DOHH2 (cell line): ENCODE measurements around the gene SHC3.

Experiments used
- H3F3A ChIP-seq: fragments of 200-600 bp; sonication (generic), shearing (Covaris generic); 2 replicates; pipeline ENCODE4 v1.6.0; 2016; ENCODE audit warnings: antibody characterized with exemption, mild to moderate bottlenecking; ENCODE audit not compliant: control insufficient read depth, insufficient read depth
- H3K27ac ChIP-seq: fragments of 200-600 bp; sonication (generic); 2 replicates; pipeline ENCODE4 v1.5.1; 2014; ENCODE audit warnings: low read depth, mild to moderate bottlenecking, low read length, moderate library complexity
- H3K27me3 ChIP-seq: fragments of 200-600 bp; sonication (generic); 2 replicates; pipeline ENCODE4 v1.6.1; 2014; ENCODE audit warnings: mild to moderate bottlenecking, low read length, mixed read lengths; ENCODE audit not compliant: control insufficient read depth
- H3K36me3 ChIP-seq: fragments of 200-600 bp; sonication (generic); 2 replicates; pipeline ENCODE4 v1.6.1; 2014; ENCODE audit warnings: mild to moderate bottlenecking, low read length, moderate library complexity, mixed read lengths; ENCODE audit not compliant: control insufficient read depth
- H3K4me1 ChIP-seq: fragments of 200-600 bp; sonication (generic); 2 replicates; pipeline ENCODE4 v1.6.1; 2014; ENCODE audit warnings: mild to moderate bottlenecking, low read length, mixed read lengths; ENCODE audit not compliant: control insufficient read depth
- H3K4me2 ChIP-seq: fragments of 200-600 bp; sonication (generic); 2 replicates; pipeline ENCODE4 v1.6.0; 2014; ENCODE audit warnings: mild to moderate bottlenecking, low read length, moderate library complexity
- H3K4me3 ChIP-seq: fragments of 200-600 bp; sonication (generic); 2 replicates; pipeline ENCODE4 v1.5.1; 2014; ENCODE audit warnings: mild to moderate bottlenecking, low read length, mixed read lengths
- H3K79me2 ChIP-seq: fragments of 200-600 bp; sonication (generic); 2 replicates; pipeline ENCODE4 v1.6.1; 2014; ENCODE audit warnings: mild to moderate bottlenecking, low read length, mixed read lengths; ENCODE audit not compliant: control insufficient read depth
- H3K9me2 ChIP-seq: fragments of 200-600 bp; sonication (generic); replicated peaks from 2 replicates; pipeline ENCODE4 v1.6.1; 2014; ENCODE audit warnings: mild to moderate bottlenecking, low read length, mixed read lengths; ENCODE audit not compliant: control insufficient read depth
- H3K9me3 ChIP-seq: fragments of 200-600 bp; sonication (generic); 2 replicates; pipeline ENCODE4 v1.6.1; 2014; ENCODE audit warnings: antibody characterized with exemption, low read length, mixed read lengths; ENCODE audit not compliant: control insufficient read depth, insufficient read depth
- H4K20me1 ChIP-seq: fragments of 200-600 bp; sonication (generic); 2 replicates; pipeline ENCODE4 v1.6.0; 2014; ENCODE audit warnings: low read depth, mild to moderate bottlenecking, antibody characterized with exemption, low read length, moderate library complexity; ENCODE audit not compliant: control insufficient read depth, insufficient read depth
- CTCF ChIP-seq: fragments of 200-600 bp; sonication (generic); IDR thresholded peaks from one replicate; pipeline ENCODE4 v1.5.1; 2014; ENCODE audit warnings: antibody characterized with exemption, mild to moderate bottlenecking, low read depth, low read length; ENCODE audit not compliant: poor library complexity, severe bottlenecking
- EZH2phosphoT487 ChIP-seq: fragments of 200-600 bp; sonication (generic); IDR thresholded peaks from 2 replicates; pipeline ENCODE4 v1.6.1; 2017; ENCODE audit warnings: borderline replicate concordance, mild to moderate bottlenecking, antibody characterized with exemption, low read length, moderate library complexity, mixed read lengths

The SHC3 gene

DNA sequence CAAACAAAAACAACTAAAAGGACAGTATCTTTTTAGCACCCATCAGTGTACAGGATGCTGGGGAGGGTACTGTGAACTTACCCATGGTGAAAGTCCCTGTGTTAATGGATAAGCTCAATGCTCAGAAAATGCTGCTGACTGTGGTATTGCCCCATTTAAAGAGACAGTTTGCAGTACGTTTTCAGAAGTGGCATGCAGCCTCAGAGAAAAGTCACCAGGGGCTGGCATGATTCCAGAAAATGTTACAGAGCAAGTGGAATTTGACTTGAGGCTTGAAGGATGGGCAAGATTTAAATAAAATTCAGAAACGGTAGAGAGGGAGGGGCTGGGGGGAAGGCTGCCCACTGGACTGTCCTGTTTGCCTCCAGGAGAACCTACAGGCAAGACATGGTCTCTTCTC, 180.1 kb downstream of the SHC3 start:
- Histone ChIP-seq H3K4me3 (no peak overlapping the region), H3F3A (no peaks in the 10 kb centered on the region), H3K36me3 (no peaks in the 10 kb centered on the region), H3K4me1 (no peaks in the 10 kb centered on the region), H4K20me1 (no peaks in the 10 kb centered on the region), H3K27ac (no peak overlapping the region), H3K9me2 (no peaks in the 10 kb centered on the region), H3K27me3 (no peaks in the 10 kb centered on the region), H3K79me2 (no peaks in the 10 kb centered on the region), H3K4me2 (no peak overlapping the region), H3K9me3 (no peaks in the 10 kb centered on the region)
- no peak for TF ChIP-seq CTCF
- TF ChIP-seq EZH2phosphoT487, result no peak

DNA sequence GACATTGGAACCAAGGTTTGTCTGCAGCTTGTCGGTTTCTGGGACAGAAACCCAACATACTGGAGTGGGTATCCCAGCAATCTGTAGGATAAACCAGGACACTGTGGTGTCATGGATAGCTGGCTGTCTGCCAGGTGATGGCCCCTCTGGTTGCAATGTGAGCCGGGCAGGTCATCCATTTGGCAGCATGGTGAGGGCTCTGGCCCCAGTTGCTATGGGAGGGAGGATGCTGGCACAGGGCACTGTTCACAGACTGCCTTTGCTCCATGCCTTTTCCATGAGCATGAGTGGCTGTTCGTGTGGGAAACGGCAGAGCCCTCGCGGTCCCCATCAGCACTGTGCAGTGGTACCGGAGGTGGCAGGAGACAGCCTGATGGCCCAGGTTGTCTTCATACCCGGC, 181.0 kb downstream of the SHC3 start:
- no peaks in the 10 kb centered on the region for H3K4me1 ChIP-seq
- TF ChIP-seq EZH2phosphoT487, result no peak
- TF ChIP-seq CTCF, result no peak
- H3K36me3 ChIP-seq, result no peaks in the 10 kb centered on the region
- H3K27me3 ChIP-seq, result no peaks in the 10 kb centered on the region
- H3K9me2 ChIP-seq, result no peaks in the 10 kb centered on the region
- no peaks in the 10 kb centered on the region for H3K79me2 ChIP-seq
- H3K4me2 ChIP-seq, result no peak overlapping the region
- H3K27ac ChIP-seq, result no peak overlapping the region
- H4K20me1 ChIP-seq, result no peaks in the 10 kb centered on the region
- H3K4me3 ChIP-seq, result no peak overlapping the region
- H3F3A ChIP-seq, result no peaks in the 10 kb centered on the region
- no peaks in the 10 kb centered on the region for H3K9me3 ChIP-seq

DNA sequence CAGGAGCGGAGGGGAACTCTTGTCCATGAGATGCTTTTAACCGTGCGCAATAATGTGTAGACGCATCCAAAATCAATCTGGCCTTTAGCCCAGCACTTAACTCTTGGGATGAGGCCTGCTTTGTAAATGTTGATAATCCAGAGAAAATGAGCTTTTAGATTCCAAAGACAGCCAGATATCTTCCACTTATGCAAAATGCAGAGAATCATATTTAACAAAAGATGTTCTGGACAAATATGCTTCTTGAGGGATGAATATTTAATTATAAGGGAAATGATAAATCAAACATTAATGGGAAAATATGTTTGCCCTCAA, 181.7 kb downstream of the SHC3 start:
- H3K36me3 ChIP-seq, result no peaks in the 10 kb centered on the region
- H3K9me2 ChIP-seq, result no peaks in the 10 kb centered on the region
- H3K4me3 ChIP-seq, result no peak overlapping the region
- no peak overlapping the region for H3K27ac ChIP-seq
- no peaks in the 10 kb centered on the region for H3K27me3 ChIP-seq
- TF ChIP-seq EZH2phosphoT487 (no peak), CTCF (no peak)
- no peak overlapping the region for H3K4me2 ChIP-seq
- no peaks in the 10 kb centered on the region for H4K20me1 ChIP-seq
- no peaks in the 10 kb centered on the region for H3K9me3 ChIP-seq
- H3F3A ChIP-seq, result no peaks in the 10 kb centered on the region
- no peaks in the 10 kb centered on the region for H3K4me1 ChIP-seq
- no peaks in the 10 kb centered on the region for H3K79me2 ChIP-seq
